Measurements from ENCODE around the gene CCNI2.
"Not testable (repeated sequence)": the region's sequence is repeated elsewhere in the genome, so short reads cannot be mapped to it uniquely, and the experiment has no call there.

The CCNI2 gene

GRCh38 chr5:132778856-132779255, 31.6 kb downstream of the CCNI2 start:
- FAIRE-seq (no peak), DNase-seq (ENCODE audit: low spot score) (no peak)

DNA sequence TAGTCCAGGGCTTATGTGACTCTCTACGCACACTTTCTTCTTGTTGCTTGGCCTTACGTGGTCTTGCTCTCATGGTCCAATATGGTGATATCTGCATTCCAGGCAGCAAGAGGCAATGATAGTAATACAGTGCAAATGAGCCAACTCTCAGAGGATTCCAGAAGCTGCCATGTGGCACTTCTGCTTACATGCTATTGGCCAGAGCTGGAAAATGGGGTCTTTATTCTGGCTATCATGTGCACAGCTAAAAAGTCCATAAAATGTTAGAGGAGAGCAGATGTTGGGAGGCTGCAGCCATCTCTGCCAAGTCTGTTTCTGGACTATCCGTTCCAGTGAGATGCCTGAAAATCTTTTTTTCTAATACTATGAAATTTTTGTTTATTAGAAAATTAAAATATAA, 32.7 kb downstream of the CCNI2 start:
- no peak for DNase-seq (ENCODE audit: low spot score)
- no peak for FAIRE-seq

DNA sequence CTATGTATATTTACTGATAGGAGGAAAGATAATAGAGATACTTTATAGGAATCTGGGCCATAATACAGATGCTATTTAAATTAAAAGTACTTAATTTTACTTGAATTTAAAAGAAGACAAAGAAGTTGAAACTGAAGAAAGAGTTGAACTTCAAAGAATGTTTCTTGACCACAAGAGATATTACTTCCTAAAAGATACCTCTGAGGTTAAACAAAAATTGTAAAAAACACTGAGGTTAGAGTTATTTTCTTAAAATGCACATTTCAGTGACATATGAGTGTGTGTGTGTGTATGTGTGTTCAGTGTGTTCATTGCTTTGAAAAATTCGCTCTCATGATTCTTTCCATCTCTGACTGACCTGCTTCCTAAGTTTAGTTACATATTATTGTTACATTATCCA, 33.4 kb downstream of the CCNI2 start:
- FAIRE-seq (no peak), DNase-seq (ENCODE audit: low spot score) (no peak)

DNA sequence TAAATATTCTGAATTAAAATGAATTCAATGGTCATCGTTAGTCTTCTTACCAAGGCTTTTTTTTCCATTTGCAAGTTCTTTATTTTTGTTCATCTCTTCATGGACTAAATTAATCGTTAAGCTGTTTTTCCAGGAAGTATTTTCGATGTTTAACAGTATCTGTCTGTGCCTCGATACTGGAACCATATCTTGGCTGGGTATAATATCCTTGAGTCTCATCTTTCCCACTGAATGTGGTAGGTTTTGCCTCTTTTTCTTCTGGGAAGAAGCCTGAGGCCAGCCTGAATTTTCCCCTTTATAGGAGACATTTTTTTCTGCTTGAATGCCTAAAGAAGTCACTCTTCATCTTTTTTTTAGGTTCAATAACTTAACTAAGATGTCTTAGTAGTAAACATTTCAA, 33.8 kb downstream of the CCNI2 start:
- FAIRE-seq, result no peak
- DNase-seq (ENCODE audit: low spot score), result no peak

DNA sequence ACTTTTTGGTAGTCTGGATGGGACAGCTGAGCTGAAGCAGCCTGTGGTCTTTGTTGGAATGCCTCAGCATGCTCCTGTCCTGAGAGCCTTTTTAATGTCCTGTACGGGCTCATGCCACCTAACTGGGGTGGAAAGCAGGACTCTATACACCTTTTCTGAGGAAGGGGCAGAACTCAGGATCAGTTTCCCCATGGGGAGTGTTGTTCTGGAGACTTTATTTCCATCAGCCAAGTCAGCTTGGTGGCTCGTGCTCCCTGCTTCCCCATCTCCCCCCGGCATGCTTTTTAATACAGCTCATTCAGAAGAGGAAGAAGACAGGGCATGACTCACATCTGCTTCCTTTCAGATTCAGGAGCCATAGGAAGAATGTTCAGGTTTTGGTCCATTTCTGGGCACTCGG, 34.9 kb downstream of the CCNI2 start:
- FAIRE-seq, result no peak

GRCh38 chr5:132785365-132785764, 38.1 kb downstream of the CCNI2 start:
- FAIRE-seq (no peak), DNase-seq (ENCODE audit: low spot score) (no peak)

More for the DNA sequence above, 34.9 kb downstream of the CCNI2 start:
- DNase-seq (ENCODE audit: low spot score), result peak; percentile 65

- FAIRE-seq (no peak), DNase-seq (ENCODE audit: low spot score) (no peak)
These were observed 38.6 kb downstream of the CCNI2 start for GRCh38 chr5:132785864-132786263.

GRCh38 chr5:132787076-132787475, 39.9 kb downstream of the CCNI2 start:
- DNase-seq (ENCODE audit: low spot score) (no peak), FAIRE-seq (no peak)

DNA sequence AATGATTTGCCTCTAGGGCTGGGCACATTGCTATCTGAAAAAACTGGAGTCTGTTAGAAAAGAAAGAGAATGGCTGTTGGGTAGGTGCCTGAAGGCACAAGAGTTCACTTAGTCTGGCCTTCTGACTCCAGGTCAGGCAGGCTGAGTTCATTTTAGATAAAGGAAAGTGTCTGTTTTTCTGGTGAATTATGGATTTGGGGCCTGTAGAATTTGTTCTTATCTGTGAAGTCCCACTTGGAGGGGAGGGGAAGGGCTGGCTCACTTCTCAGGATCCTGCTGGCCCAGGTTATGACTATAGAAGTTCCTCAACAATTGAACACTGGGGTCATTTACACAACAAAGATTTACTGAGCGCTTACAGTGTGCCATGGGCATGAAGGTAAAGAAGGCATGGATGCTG, 41.3 kb downstream of the CCNI2 start:
- no peak for FAIRE-seq

GRCh38 chr5:132788990-132789886, 42.0 kb downstream of the CCNI2 start:
- FAIRE-seq (peak; percentile 35), DNase-seq (ENCODE audit: low spot score) (no peak)

More for the DNA sequence above, 41.3 kb downstream of the CCNI2 start:
- DNase-seq (ENCODE audit: low spot score), result no peak

DNA sequence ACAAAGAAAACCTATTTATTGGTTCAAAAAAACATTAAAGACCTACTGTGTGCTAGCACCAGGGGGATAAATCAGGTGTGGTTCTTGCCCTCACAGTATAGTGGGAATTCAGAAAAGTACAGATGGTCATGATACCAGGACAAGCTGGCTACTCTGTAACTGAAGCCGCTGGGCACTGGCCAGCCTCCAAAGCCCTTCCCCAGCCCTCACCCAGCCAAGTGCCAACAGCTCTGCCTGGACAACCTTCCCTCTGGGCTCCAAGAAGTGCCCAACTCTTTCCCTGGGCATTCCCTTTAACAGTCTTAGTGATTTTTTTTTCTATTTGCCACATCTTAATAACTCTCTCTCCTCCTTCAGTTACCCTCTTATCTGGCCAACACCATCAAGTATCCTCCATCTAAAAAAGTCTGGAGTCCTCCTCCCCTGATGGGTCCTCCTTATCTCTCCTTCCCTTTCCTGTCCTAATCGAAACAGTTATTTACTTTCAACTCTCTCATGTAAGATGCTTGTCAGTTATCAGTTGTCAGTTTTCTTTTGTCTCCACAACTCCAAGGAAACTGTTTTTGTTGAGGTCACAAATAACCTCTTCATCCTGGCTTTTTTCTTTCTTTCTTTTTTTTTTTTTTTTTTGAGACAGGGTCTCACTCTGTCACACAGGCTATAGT, 43.1 kb downstream of the CCNI2 start:
- no peak for FAIRE-seq
- no peak for DNase-seq (ENCODE audit: low spot score)

DNA sequence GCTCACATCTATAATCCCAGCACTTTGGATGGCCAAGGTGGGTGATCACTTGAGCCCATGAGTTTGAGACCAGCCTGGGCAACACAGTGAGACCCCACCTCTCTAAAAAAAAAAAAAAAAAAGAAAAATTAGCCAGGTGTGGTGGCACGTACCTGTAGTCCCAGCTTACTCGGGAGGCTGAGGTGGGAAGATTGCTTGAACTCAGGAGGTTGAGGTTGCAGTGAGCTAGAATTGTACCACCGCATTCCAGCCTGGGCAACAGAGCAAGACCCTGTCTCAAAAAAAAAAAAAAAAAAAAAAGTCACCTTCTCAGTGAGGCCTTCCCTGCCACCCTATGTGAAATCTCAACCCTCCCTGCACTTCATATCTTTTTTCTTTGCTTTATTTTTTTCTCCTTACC, 43.8 kb downstream of the CCNI2 start:
- DNase-seq (ENCODE audit: low spot score) (no peak), FAIRE-seq (no peak)

GRCh38 chr5:132797651-132798050, 50.4 kb downstream of the CCNI2 start:
- FAIRE-seq (no peak), DNase-seq (ENCODE audit: low spot score) (no peak)

DNA sequence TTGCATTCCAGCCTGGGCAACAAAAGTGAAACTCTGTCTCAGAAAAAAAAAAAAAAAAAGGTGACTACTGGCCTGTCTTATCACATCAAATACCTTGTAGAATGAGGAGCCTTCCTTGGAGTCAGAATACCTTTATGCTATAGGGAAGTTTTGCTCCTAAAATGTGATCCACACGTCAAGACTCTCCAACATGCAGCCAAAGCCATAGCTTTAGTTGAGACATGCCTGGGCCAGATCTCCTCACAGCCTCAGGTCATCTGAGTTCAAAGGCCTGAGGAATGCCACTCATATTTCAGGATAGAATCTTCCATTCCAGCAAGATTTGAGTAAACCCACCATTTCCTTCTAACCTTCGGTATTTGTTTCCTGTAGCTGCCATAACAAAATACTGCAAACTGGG, 52.2 kb downstream of the CCNI2 start:
- FAIRE-seq, result no peak
- DNase-seq (ENCODE audit: low spot score), result no peak

DNA sequence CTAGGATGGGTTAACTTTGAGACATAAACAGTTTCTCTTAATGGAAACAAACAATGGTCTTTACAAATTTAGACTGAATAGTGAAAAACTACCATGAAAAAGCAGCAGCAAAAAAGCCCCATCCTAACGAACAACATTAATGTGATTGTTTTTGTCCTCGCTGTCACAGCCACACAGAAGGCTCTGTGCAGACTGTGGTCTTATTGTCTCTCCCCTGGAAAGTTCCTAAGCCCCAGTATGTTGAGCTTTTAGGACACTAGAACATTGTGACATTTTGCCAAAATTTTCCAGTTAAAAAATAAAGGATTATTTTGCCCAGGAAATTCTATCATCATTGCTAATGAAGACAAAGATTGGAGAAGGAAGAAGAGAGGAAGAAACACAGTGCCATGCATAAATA, 53.3 kb downstream of the CCNI2 start:
- FAIRE-seq, result no peak
- DNase-seq (ENCODE audit: low spot score), result no peak

- no peak for FAIRE-seq
- no peak for DNase-seq (ENCODE audit: low spot score)
These were observed 54.9 kb downstream of the CCNI2 start for GRCh38 chr5:132802044-132802684.

- not testable (repeated sequence) for FAIRE-seq; DNase-seq (ENCODE audit: low spot score)
These were observed 55.5 kb downstream of the CCNI2 start for GRCh38 chr5:132802685-132803066.
